CD14-positive monocyte (primary cell): ENCODE results near the gene ILK. TPM values are rescaled to one million over a fixed set of nuclear protein-coding genes. Genes with fewer than 3 reads are reported as not detected.
A peak's percentile ranks its signal among the peaks of the same experiment; 100 is the strongest.

ENCODE experiments used
- DNase-seq, 3 donors: peaks; one replicate each; pipeline ENCODE4 v3.0.0-alpha.2; 2011 to 2022
- H2AFZ ChIP-seq: 2 replicates; pipeline ENCODE4 v1.6.0; 2012; ENCODE audit warnings: mild to moderate bottlenecking, low read depth, low read length, inconsistent platforms; ENCODE audit not compliant: insufficient read depth, poor library complexity, severe bottlenecking
- H3K27ac ChIP-seq, 2 donors: 1 replicate in 1 of 2; 2 replicates in 1 of 2; pipeline ENCODE4 v1.5.1; 2012 to 2013; ENCODE audit warnings: low read length in 2 of 2, control low read depth in 1 of 2, inconsistent platforms in 1 of 2, low read depth in 1 of 2, mild to moderate bottlenecking in 1 of 2
- H3K27me3 ChIP-seq, 2 donors: one replicate each; pipeline versions ENCODE4 v1.6.0 to v1.6.1; 2011 to 2013; ENCODE audit warnings: low read length in 2 of 2; ENCODE audit not compliant: control insufficient read depth in 2 of 2, insufficient read depth in 2 of 2
- H3K36me3 ChIP-seq, 2 donors: replicated peaks in 1 of 2; 1 replicate in 1 of 2; 2 replicates in 1 of 2; pipeline versions ENCODE4 v1.5.1 to v1.6.1; 2012 to 2013; ENCODE audit warnings: low read length in 2 of 2, control low read depth in 1 of 2, inconsistent platforms in 1 of 2, mild to moderate bottlenecking in 1 of 2; ENCODE audit not compliant: insufficient read depth in 2 of 2, control insufficient read depth in 1 of 2
- H3K4me1 ChIP-seq, 2 donors: 1 replicate in 1 of 2; 2 replicates in 1 of 2; pipeline versions ENCODE4 v1.5.1 to v1.6.1; 2012 to 2013; ENCODE audit warnings: low read length in 2 of 2, control low read depth in 1 of 2, inconsistent platforms in 1 of 2, mild to moderate bottlenecking in 1 of 2, moderate library complexity in 1 of 2; ENCODE audit not compliant: insufficient read depth in 2 of 2, control insufficient read depth in 1 of 2
- H3K4me2 ChIP-seq: replicated peaks from 2 replicates; pipeline ENCODE3; 2012; ENCODE audit warnings: low read length, moderate library complexity, mild to moderate bottlenecking; ENCODE audit not compliant: poor library complexity, severe bottlenecking; ENCODE audit errors: extremely low read depth
- H3K4me3 ChIP-seq, 3 experiments: fragments of 200-600 bp in 1 of 3; sonication (generic) in 1 of 3; replicated peaks in 1 of 3; 1 replicate in 2 of 3; 2 replicates in 1 of 3; pipeline ENCODE4 v1.5.1; 2011 to 2013; ENCODE audit warnings: low read length in 3 of 3, mild to moderate bottlenecking in 3 of 3, control low read depth in 2 of 3, low read depth in 2 of 3, inconsistent platforms in 1 of 3, moderate library complexity in 1 of 3
- H3K79me2 ChIP-seq: 2 replicates; pipeline ENCODE4 v1.6.0; 2012; ENCODE audit warnings: mild to moderate bottlenecking, control low read depth, inconsistent platforms, low read length, moderate library complexity; ENCODE audit not compliant: insufficient read depth
- H3K9ac ChIP-seq: 2 replicates; pipeline ENCODE4 v1.6.0; 2017; ENCODE audit warnings: low read length, mild to moderate bottlenecking; ENCODE audit not compliant: insufficient read depth, poor library complexity, severe bottlenecking
- H3K9me3 ChIP-seq, 2 donors: replicated peaks in 1 of 2; 1 replicate in 1 of 2; 2 replicates in 1 of 2; pipeline versions ENCODE4 v1.5.1 to v1.6.1; 2012 to 2013; ENCODE audit warnings: low read length in 2 of 2, control low read depth in 1 of 2; ENCODE audit not compliant: control insufficient read depth in 1 of 2, insufficient read depth in 1 of 2
- H4K20me1 ChIP-seq: 2 replicates; pipeline ENCODE4 v1.6.0; 2012; ENCODE audit warnings: mild to moderate bottlenecking, low read length, control low read depth, moderate library complexity; ENCODE audit not compliant: insufficient read depth
- H3K27ac Mint-ChIP-seq, 7 donors: one replicate each; pipeline ENCODE4 v1.8.0; 2020; ENCODE audit warnings: mild to moderate bottlenecking in 7 of 7, mixed read lengths in 7 of 7, moderate library complexity in 6 of 7, inconsistent platforms in 2 of 7
- H3K27me3 Mint-ChIP-seq, 3 donors: one replicate each; pipeline ENCODE4 v1.8.0; 2021 to 2022; ENCODE audit warnings: low read depth in 3 of 3, mild to moderate bottlenecking in 3 of 3, mixed read lengths in 3 of 3, moderate library complexity in 3 of 3, inconsistent platforms in 1 of 3
- H3K36me3 Mint-ChIP-seq, 2 donors: one replicate each; pipeline ENCODE4 v1.8.0; 2020; ENCODE audit warnings: mixed read lengths in 2 of 2, inconsistent platforms in 1 of 2, mild to moderate bottlenecking in 1 of 2
- H3K4me1 Mint-ChIP-seq: one replicate; pipeline ENCODE4 v1.8.0; 2020; ENCODE audit warnings: mild to moderate bottlenecking, mixed read lengths
- H3K4me3 Mint-ChIP-seq, 2 donors: one replicate each; pipeline ENCODE4 v1.8.0; 2020; ENCODE audit warnings: mild to moderate bottlenecking in 2 of 2, mixed read lengths in 2 of 2, moderate library complexity in 1 of 2
- H3K9me3 Mint-ChIP-seq, 7 donors: one replicate each; pipeline ENCODE4 v1.8.0; 2020 to 2022; ENCODE audit warnings: mixed read lengths in 7 of 7, mild to moderate bottlenecking in 6 of 7, moderate library complexity in 6 of 7, inconsistent platforms in 2 of 7
- CTCF ChIP-seq: fragments of 200-600 bp; IDR thresholded peaks from one replicate; pipeline ENCODE4 v1.8.0; 2022; ENCODE audit warnings: antibody characterized with exemption, mild to moderate bottlenecking
- WGBS: methylation state at CpG from one replicate; pipeline ENCODE4 v1.1.5; 2013; ENCODE audit warnings: missing lambda C conversion rate; ENCODE audit not compliant: insufficient coverage; 5-methylcytosine and 5-hydroxymethylcytosine counted together
- intact Hi-C, 2 donors: fragments of 100-400 bp; cut with micrococcal nuclease; formaldehyde crosslinking; loops; one replicate each; pipeline versions ENCODE4 v1.15.0 to v1.15.1; 2023
- polyA plus RNA-seq, 3 donors: library from polyadenylated mRNA; depleted of rRNA in 1 of 3; unstranded in 2 of 3; stranded (reverse) in 1 of 3; fragments of 300-500 nt in 2 of 3; fragments of >200 nt in 1 of 3; fragmentation: Illumina TruSeq in 2 of 3; gene quantifications; 1 replicate in 2 of 3; 2 replicates in 1 of 3; pipeline ENCODE4 v1.2.3, GENCODE V29; 2012 to 2021

The ILK gene
- polyA plus RNA-seq, 3 donors = 165 to 271 (median 250) TPM

- H2AFZ ChIP-seq = peak within 1 kb of the TSS; percentile 79
- Mint-ChIP-seq H3K4me1 (peaks cover 18% of the 10 kb centered on the region), H3K27me3 (no peaks in the 10 kb centered on the region), H3K4me3 (no peak within 1 kb of the TSS), H3K36me3 (no peaks in the 10 kb centered on the region), H3K27ac (no peak within 1 kb of the TSS), H3K9me3 (no peaks in the 10 kb centered on the region)
- H3K9ac ChIP-seq = peak within 1 kb of the TSS; percentile 93
- 0% methylated on average over 7 of the region's 16 CpGs for WGBS
- intact Hi-C loops = loop anchor here (2.0 to 10.0 kb wide), 2 partner anchors 16 to 384 kb away; partner anchors contain the start of genes CNGA4 (in 1 of the 2), FHIP1B (in 1 of the 2), ILK (in 1 of the 2) and RRP8 (in 1 of the 2)
- peaks cover 28 to 33% of the 10 kb centered on the region in 2 donors for H3K36me3 ChIP-seq
- peak; percentile 90 to 93 (median 92) for DNase-seq
- H3K79me2 ChIP-seq = peaks cover 43% of the 10 kb centered on the region
- peaks cover 19% of the 10 kb centered on the region for H4K20me1 ChIP-seq
- no peaks in the 10 kb centered on the region for H3K27me3 ChIP-seq
- peaks cover 34 to 47% of the 10 kb centered on the region in 2 donors for H3K4me1 ChIP-seq
- H3K27ac ChIP-seq = peak within 1 kb of the TSS; percentile 96 to 99
- peak within 1 kb of the TSS; percentile 61 to 95 (median 92) for H3K4me3 ChIP-seq
- H3K9me3 ChIP-seq = no peaks in the 10 kb centered on the region
- H3K4me2 ChIP-seq = peak within 1 kb of the TSS; percentile 93
- TF ChIP-seq CTCF = no peak
These were observed 15.6 kb downstream of the ILK start, which contains the start of gene TPP1 for GRCh38 chr11:6619004-6619745. TPP1 (minus strand) TSS chr11:6619422; CDS start chr11:6619400, 22 bp downstream.

GRCh38 chr11:6620636-6621035 lies 17.1 kb downstream of the ILK start:
- no CpG with 5 or more reads among the region's 1 CpG for WGBS
- Histone ChIP-seq H3K79me2 (peaks cover 37% of the 10 kb centered on the region), H2AFZ (no peak overlapping the region), H3K27ac (peak overlapping the region in 1 of 2 donors; percentile 50), H3K9me3 (no peaks in the 10 kb centered on the region), H3K4me2 (no peak overlapping the region), H3K9ac (no peak overlapping the region), H4K20me1 (peaks cover 19% of the 10 kb centered on the region), H3K27me3 (no peaks in the 10 kb centered on the region), H3K4me1 (peaks cover 34 to 47% of the 10 kb centered on the region in 2 donors), H3K4me3 (no peak overlapping the region), H3K36me3 (peaks cover 13 to 18% of the 10 kb centered on the region in 2 donors)
- peaks cover 13% of the 10 kb centered on the region for H3K4me1 Mint-ChIP-seq
- no peak overlapping the region for H3K4me3 Mint-ChIP-seq
- intact Hi-C loops = no loop called here
- no peaks in the 10 kb centered on the region for H3K9me3 Mint-ChIP-seq
- H3K27me3 Mint-ChIP-seq = no peaks in the 10 kb centered on the region
- no peaks in the 10 kb centered on the region for H3K36me3 Mint-ChIP-seq
- no peak overlapping the region for H3K27ac Mint-ChIP-seq
- TF ChIP-seq CTCF = no peak
- peak in 2 of 3 donors; percentile 40 to 68 for DNase-seq
